Stomach smooth muscle (tissue), 2 donors: ENCODE measurements around the gene RNASE8.

Source experiments
- H3K27ac ChIP-seq: one replicate; pipeline ENCODE4 v1.7.0; 2013; ENCODE audit warnings: mild to moderate bottlenecking, low read length, inconsistent platforms
- H3K27me3 ChIP-seq, 2 donors: one replicate each; pipeline ENCODE4 v1.7.0; 2013; ENCODE audit warnings: low read length in 2 of 2; ENCODE audit not compliant: insufficient read depth in 2 of 2, control insufficient read depth in 1 of 2
- H3K36me3 ChIP-seq, 2 donors: one replicate each; pipeline ENCODE4 v1.7.0; 2013; ENCODE audit warnings: low read length in 2 of 2; ENCODE audit not compliant: control insufficient read depth in 2 of 2, insufficient read depth in 2 of 2
- H3K4me1 ChIP-seq: one replicate; pipeline ENCODE4 v1.7.0; 2013; ENCODE audit warnings: low read length; ENCODE audit not compliant: control insufficient read depth, insufficient read depth
- H3K4me3 ChIP-seq, 2 donors: one replicate each; pipeline ENCODE4 v1.7.0; 2013; ENCODE audit warnings: low read length in 2 of 2
- H3K9ac ChIP-seq, 2 donors: one replicate each; pipeline ENCODE4 v1.7.0; 2013; ENCODE audit warnings: low read length in 2 of 2, mild to moderate bottlenecking in 1 of 2
- H3K9me3 ChIP-seq, 2 donors: one replicate each; pipeline ENCODE4 v1.7.0; 2013; ENCODE audit warnings: low read length in 2 of 2; ENCODE audit not compliant: control insufficient read depth in 2 of 2
- donor health status: healthy.
- donor health status: Pancreatic carcinoma.

Gene RNASE8

GRCh38 chr14:21093769-21094681, 36.4 kb downstream of the RNASE8 start:
- Histone ChIP-seq H3K36me3 (peaks cover 10 to 12% of the 10 kb centered on the region in 2 donors), H3K4me1 (peaks cover 26% of the 10 kb centered on the region), H3K27me3 (no peaks in the 10 kb centered on the region), H3K4me3 (no peak overlapping the region), H3K27ac (peak overlapping the region; percentile 31), H3K9me3 (no peaks in the 10 kb centered on the region), H3K9ac (peak overlapping the region in 1 of 2 donors; percentile 42)

GRCh38 chr14:21095430-21096205, 38.0 kb downstream of the RNASE8 start:
- peak overlapping the region; percentile 87 for H3K27ac ChIP-seq
- H3K36me3 ChIP-seq: peaks cover 4 to 5% of the 10 kb centered on the region in 2 donors
- H3K27me3 ChIP-seq: no peaks in the 10 kb centered on the region
- peak overlapping the region in 1 of 2 donors; percentile 26 for H3K9ac ChIP-seq
- no peak overlapping the region for H3K4me3 ChIP-seq
- H3K9me3 ChIP-seq: no peaks in the 10 kb centered on the region
- H3K4me1 ChIP-seq: peaks cover 38% of the 10 kb centered on the region

- peaks cover 1 to 3% of the 10 kb centered on the region in 2 donors for H3K36me3 ChIP-seq
- H3K4me1 ChIP-seq: peaks cover 38% of the 10 kb centered on the region
- peak overlapping the region in 1 of 2 donors; percentile 29 for H3K9ac ChIP-seq
- peak overlapping the region; percentile 87 for H3K27ac ChIP-seq
- H3K9me3 ChIP-seq: no peaks in the 10 kb centered on the region
- no peak overlapping the region for H3K4me3 ChIP-seq
- H3K27me3 ChIP-seq: no peaks in the 10 kb centered on the region
Measured at GRCh38 chr14:21096438-21096837, 38.8 kb downstream of the RNASE8 start.

GRCh38 chr14:21096978-21097635, 39.5 kb downstream of the RNASE8 start:
- Histone ChIP-seq H3K9ac (peak overlapping the region; percentile 60 to 62), H3K4me3 (peak overlapping the region; percentile 34 to 61)

GRCh38 chr14:21097636-21098075, 40.0 kb downstream of the RNASE8 start:
- Histone ChIP-seq H3K9me3 (no peaks in the 10 kb centered on the region), H3K27ac (peak overlapping the region; percentile 87), H3K27me3 (no peaks in the 10 kb centered on the region), H3K9ac (peak overlapping the region; percentile 60 to 62), H3K36me3 (no peaks in the 10 kb centered on the region), H3K4me1 (peaks cover 35% of the 10 kb centered on the region), H3K4me3 (peak overlapping the region; percentile 34 to 61)

More at GRCh38 chr14:21096978-21097635, 39.5 kb downstream of the RNASE8 start:
- H3K9me3 ChIP-seq: no peaks in the 10 kb centered on the region
- H3K27ac ChIP-seq: peak overlapping the region; percentile 87
- H3K27me3 ChIP-seq: no peaks in the 10 kb centered on the region
- H3K4me1 ChIP-seq: peaks cover 36% of the 10 kb centered on the region
- no peaks in the 10 kb centered on the region for H3K36me3 ChIP-seq

GRCh38 chr14:21098076-21098891, 40.7 kb downstream of the RNASE8 start, which contains the start of gene ZNF219:
Gene ZNF219 (minus strand): TSS chr14:21098655. CDS start chr14:21093591, 5,064 bp downstream.
- Histone ChIP-seq H3K9me3 (no peaks in the 10 kb centered on the region), H3K4me3 (peak within 1 kb of the TSS; percentile 72 to 88), H3K9ac (peak within 1 kb of the TSS; percentile 78 to 89), H3K36me3 (no peaks in the 10 kb centered on the region), H3K27ac (peak within 1 kb of the TSS; percentile 87), H3K27me3 (no peaks in the 10 kb centered on the region), H3K4me1 (peaks cover 39% of the 10 kb centered on the region)

GRCh38 chr14:21098892-21099595, 41.4 kb downstream of the RNASE8 start:
- Histone ChIP-seq H3K4me1 (peaks cover 37% of the 10 kb centered on the region), H3K9ac (peak overlapping the region; percentile 78 to 89), H3K27me3 (no peaks in the 10 kb centered on the region), H3K36me3 (no peaks in the 10 kb centered on the region), H3K4me3 (peak overlapping the region; percentile 72 to 88), H3K9me3 (no peaks in the 10 kb centered on the region), H3K27ac (peak overlapping the region; percentile 85)

GRCh38 chr14:21099596-21099985, 42.0 kb downstream of the RNASE8 start:
- H3K27me3 ChIP-seq: no peaks in the 10 kb centered on the region
- peak overlapping the region; percentile 78 to 89 for H3K9ac ChIP-seq
- peak overlapping the region; percentile 72 to 88 for H3K4me3 ChIP-seq
- peaks cover 41% of the 10 kb centered on the region for H3K4me1 ChIP-seq
- no peaks in the 10 kb centered on the region for H3K9me3 ChIP-seq
- no peaks in the 10 kb centered on the region for H3K36me3 ChIP-seq
- peak overlapping the region; percentile 85 for H3K27ac ChIP-seq

- H3K36me3 ChIP-seq: no peaks in the 10 kb centered on the region
- peak within 1 kb of the TSS in 1 of 2 donors; percentile 22 for H3K4me3 ChIP-seq
- no peaks in the 10 kb centered on the region for H3K27me3 ChIP-seq
- H3K9me3 ChIP-seq: no peaks in the 10 kb centered on the region
- peaks cover 45% of the 10 kb centered on the region for H3K4me1 ChIP-seq
- peak within 1 kb of the TSS; percentile 64 to 78 for H3K9ac ChIP-seq
- H3K27ac ChIP-seq: peak within 1 kb of the TSS; percentile 85
Measured at GRCh38 chr14:21100931-21101330, 43.3 kb downstream of the RNASE8 start, which contains the start of gene TMEM253. Gene TMEM253 (plus strand): TSS chr14:21101066. CDS start chr14:21101344, 278 bp downstream.
